OCI-LY3 (cell line): ENCODE data around the gene SFXN5.

Source experiments
- H2AFZ ChIP-seq: fragments of 200-600, 300-600 bp; shearing (Covaris generic); 2 replicates; pipeline ENCODE4 v1.6.0; 2014; ENCODE audit warnings: antibody characterized with exemption, low read depth, low read length
- H3K27ac ChIP-seq: fragments of 200-600, 300-600 bp; sonication (generic); 2 replicates; pipeline ENCODE4 v1.5.1; 2014; ENCODE audit warnings: mild to moderate bottlenecking, low read length, moderate library complexity, mixed read lengths
- H3K27me3 ChIP-seq: fragments of 200-600, 300-600 bp; sonication (generic); 2 replicates; pipeline ENCODE4 v1.6.1; 2014; ENCODE audit warnings: low read depth, low read length, mixed read lengths
- H3K36me3 ChIP-seq: fragments of 200-600, 300-600 bp; sonication (generic); replicated peaks from 2 replicates; pipeline ENCODE3; 2014; ENCODE audit warnings: low read depth, low read length, mixed read lengths
- H3K4me1 ChIP-seq: fragments of 300-600, 200-600 bp; sonication (generic); 2 replicates; pipeline ENCODE4 v1.6.1; 2014; ENCODE audit warnings: low read length, mixed read lengths
- H3K4me2 ChIP-seq: fragments of 200-600, 300-600 bp; sonication (generic); 2 replicates; pipeline ENCODE4 v1.6.1; 2014; ENCODE audit warnings: low read length, mixed read lengths
- H3K4me3 ChIP-seq: fragments of 300-600, 200-600 bp; sonication (generic); 2 replicates; pipeline ENCODE4 v1.5.1; 2014; ENCODE audit warnings: antibody characterized with exemption, mild to moderate bottlenecking, low read length, moderate library complexity
- H3K79me2 ChIP-seq: fragments of 300-600, 200-600 bp; shearing (Covaris generic); 2 replicates; pipeline ENCODE4 v1.6.1; 2014; ENCODE audit warnings: mild to moderate bottlenecking, low read length, mixed read lengths
- H3K9ac ChIP-seq: fragments of 300-600, 200-600 bp; shearing (Covaris generic); 2 replicates; pipeline ENCODE4 v1.6.0; 2014; ENCODE audit warnings: mild to moderate bottlenecking, low read length, moderate library complexity
- H3K9me3 ChIP-seq: fragments of 200-600, 300-600 bp; shearing (Covaris generic); 2 replicates; pipeline ENCODE4 v1.6.1; 2014; ENCODE audit warnings: low read length, mixed read lengths; ENCODE audit not compliant: insufficient read depth
- H4K20me1 ChIP-seq: fragments of 200-600, 300-600 bp; sonication (generic); 2 replicates; pipeline ENCODE4 v1.6.1; 2016; ENCODE audit warnings: low read length, mixed read lengths; ENCODE audit not compliant: insufficient read depth
- EZH2phosphoT487 ChIP-seq: fragments of 200-600 bp; shearing (Covaris generic); IDR thresholded peaks from 2 replicates; pipeline ENCODE4 v1.6.1; 2018; ENCODE audit warnings: antibody characterized with exemption, mixed run types, low read depth
- TF ChIP-seq, protein P1 (sequence below): fragments of 200-600, 300-600 bp; sonication (generic); IDR thresholded peaks from 2 replicates; pipeline ENCODE4 v1.5.1; 2014; ENCODE audit warnings: antibody characterized with exemption, low read length, low read depth

Gene SFXN5

DNA sequence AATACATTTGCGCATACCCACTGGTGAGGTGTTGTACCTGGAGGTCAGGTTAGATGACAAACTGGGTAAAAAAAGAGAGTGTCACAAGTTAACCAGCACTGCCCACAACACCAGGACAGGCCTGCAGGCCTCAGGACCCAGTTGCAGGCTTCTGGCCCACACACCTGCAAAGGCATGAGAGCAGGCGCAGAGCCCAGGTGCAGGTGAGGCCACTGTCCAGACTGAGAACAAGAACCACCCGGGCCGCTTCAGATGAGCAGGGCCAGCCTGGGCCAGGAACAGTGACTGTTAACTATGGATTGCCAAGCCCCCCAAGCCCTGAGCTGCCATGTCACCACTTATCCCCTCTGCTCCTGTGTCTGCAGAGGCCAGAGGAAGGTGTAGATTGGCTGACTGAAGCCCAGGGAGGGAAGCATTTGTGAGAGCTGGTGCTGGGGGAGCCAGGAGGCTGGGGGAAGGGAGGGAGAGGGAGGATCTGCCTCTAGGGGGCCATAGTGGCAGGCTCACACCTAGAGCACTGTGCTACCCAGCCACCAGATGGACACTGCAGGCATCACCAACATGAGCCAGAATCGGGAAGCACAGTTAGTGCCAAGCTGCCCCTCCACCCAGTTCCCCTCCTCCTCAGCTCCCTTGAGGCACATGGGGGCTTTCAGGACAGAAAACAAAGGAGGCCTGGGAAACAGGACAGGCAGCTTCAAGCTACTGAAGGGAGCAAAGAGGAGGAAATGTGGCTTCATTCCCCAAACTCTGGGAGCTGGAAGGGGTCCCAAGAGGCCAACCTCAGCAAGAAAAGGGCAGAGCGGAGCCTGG, 35.4 kb downstream of the SFXN5 start:
- Histone ChIP-seq H3K79me2 (no peaks in the 10 kb centered on the region), H3K4me3 (no peak overlapping the region), H3K4me2 (no peak overlapping the region), H2AFZ (no peak overlapping the region), H4K20me1 (no peaks in the 10 kb centered on the region), H3K27me3 (no peaks in the 10 kb centered on the region), H3K9me3 (no peaks in the 10 kb centered on the region), H3K36me3 (no peaks in the 10 kb centered on the region), H3K27ac (no peak overlapping the region), H3K9ac (no peak overlapping the region), H3K4me1 (peaks cover 5% of the 10 kb centered on the region; the same call in 1 of the 2 replicates)
- no peak for TF ChIP-seq EZH2phosphoT487
- TF ChIP-seq, protein P1, sequence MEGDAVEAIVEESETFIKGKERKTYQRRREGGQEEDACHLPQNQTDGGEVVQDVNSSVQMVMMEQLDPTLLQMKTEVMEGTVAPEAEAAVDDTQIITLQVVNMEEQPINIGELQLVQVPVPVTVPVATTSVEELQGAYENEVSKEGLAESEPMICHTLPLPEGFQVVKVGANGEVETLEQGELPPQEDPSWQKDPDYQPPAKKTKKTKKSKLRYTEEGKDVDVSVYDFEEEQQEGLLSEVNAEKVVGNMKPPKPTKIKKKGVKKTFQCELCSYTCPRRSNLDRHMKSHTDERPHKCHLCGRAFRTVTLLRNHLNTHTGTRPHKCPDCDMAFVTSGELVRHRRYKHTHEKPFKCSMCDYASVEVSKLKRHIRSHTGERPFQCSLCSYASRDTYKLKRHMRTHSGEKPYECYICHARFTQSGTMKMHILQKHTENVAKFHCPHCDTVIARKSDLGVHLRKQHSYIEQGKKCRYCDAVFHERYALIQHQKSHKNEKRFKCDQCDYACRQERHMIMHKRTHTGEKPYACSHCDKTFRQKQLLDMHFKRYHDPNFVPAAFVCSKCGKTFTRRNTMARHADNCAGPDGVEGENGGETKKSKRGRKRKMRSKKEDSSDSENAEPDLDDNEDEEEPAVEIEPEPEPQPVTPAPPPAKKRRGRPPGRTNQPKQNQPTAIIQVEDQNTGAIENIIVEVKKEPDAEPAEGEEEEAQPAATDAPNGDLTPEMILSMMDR, result no peak

DNA sequence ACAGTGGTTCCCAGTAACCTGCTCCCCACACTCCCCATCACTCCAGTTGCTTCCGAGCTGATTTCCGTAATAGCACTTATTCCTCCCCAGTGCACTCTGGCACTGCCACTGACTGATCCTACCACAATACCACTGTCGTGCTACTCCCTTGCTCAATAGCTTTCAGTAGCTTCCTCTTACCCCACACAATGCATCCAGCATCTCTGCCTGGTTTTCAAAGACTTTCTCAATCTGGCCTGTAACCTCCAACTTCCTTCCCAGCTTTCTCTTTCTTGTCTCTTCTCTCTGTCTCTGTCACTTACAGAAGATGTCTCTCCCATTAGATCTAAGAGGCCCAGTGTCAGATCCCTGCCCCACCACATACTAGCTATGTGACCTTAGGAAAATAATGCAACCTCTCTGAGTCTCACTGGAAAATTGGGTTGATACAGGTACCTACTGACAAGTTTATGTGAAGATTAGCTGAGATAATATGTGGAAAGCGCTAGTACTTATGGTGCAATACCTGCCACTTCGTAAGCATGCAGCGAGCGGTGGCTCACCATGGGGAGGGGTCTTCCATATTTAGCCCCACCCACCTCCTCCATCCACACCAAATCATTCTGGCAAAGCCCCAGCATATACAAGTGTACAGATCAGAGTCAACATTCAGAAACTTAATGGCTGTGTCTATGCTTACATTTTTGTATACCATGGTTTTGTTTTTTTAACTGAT, 36.7 kb downstream of the SFXN5 start:
- no peak for TF ChIP-seq EZH2phosphoT487
- TF ChIP-seq, protein P1, result no peak
- Histone ChIP-seq H2AFZ (no peak overlapping the region), H3K4me3 (no peak overlapping the region), H3K4me1 (peaks cover 5% of the 10 kb centered on the region; the same call in 1 of the 2 replicates), H4K20me1 (no peaks in the 10 kb centered on the region), H3K9ac (no peak overlapping the region), H3K4me2 (no peak overlapping the region), H3K79me2 (no peaks in the 10 kb centered on the region), H3K9me3 (no peaks in the 10 kb centered on the region), H3K27ac (no peak overlapping the region), H3K27me3 (no peaks in the 10 kb centered on the region), H3K36me3 (no peaks in the 10 kb centered on the region)

DNA sequence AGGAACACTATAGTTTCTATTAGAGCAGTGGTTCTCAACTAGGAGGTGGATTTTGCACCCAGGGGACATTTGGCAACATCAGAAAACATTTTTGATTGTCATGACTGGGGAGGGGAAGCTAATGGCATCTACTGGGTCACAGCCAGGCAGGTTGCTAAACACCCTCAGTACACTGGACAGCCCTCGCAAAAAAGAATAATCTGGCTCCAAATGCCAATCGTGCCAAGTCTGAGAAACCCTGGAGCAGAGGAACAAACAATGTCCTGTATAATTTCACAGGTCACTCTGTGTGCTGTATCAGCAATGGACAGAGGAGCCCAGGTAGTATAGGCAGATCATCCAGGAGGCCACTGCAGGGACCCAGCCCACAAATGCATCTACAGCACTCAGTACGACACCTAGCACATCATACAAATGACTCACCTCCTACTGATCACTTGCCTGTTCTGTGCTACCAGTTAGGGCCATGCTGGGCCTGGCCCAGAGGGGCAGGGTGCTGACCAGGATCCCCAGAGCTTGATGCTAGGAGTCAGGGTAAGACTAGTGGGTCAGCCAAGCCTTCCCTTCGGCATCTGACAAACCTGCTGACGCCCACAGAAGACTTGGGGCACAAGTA, 37.6 kb downstream of the SFXN5 start:
- H3K36me3 ChIP-seq, result no peaks in the 10 kb centered on the region
- no peaks in the 10 kb centered on the region for H3K79me2 ChIP-seq
- TF ChIP-seq EZH2phosphoT487, result no peak
- TF ChIP-seq, protein P1, result no peak
- peaks cover 5% of the 10 kb centered on the region; the same call in 1 of the 2 replicates for H3K4me1 ChIP-seq
- no peaks in the 10 kb centered on the region for H3K9me3 ChIP-seq
- no peak overlapping the region for H3K4me3 ChIP-seq
- no peak overlapping the region for H3K9ac ChIP-seq
- no peak overlapping the region for H3K4me2 ChIP-seq
- H4K20me1 ChIP-seq, result no peaks in the 10 kb centered on the region
- no peak overlapping the region for H3K27ac ChIP-seq
- H3K27me3 ChIP-seq, result no peaks in the 10 kb centered on the region
- H2AFZ ChIP-seq, result no peak overlapping the region
